Spinal cord (tissue), 10 donors: ENCODE measurements around the gene GSG1L. TPM values are rescaled to one million over a fixed set of nuclear protein-coding genes. Genes with fewer than 3 reads are reported as not detected.
A peak's percentile ranks its signal among the peaks of the same experiment; 100 is the strongest.

Experiments
- DNase-seq, 6 donors: peaks; one replicate each; pipeline versions ENCODE4 v3.0.0 to v3.0.0-alpha.2; 2013 to 2015; ENCODE audit warnings: low spot score in 6 of 6, low read depth in 4 of 6
- H3K27ac ChIP-seq: one replicate; pipeline ENCODE4 v1.5.1; 2013; ENCODE audit warnings: low read depth, low read length, control low read depth
- H3K27me3 ChIP-seq: one replicate; pipeline ENCODE4 v1.6.1; 2013; ENCODE audit warnings: low read length; ENCODE audit not compliant: control insufficient read depth, insufficient read depth
- H3K36me3 ChIP-seq: one replicate; pipeline ENCODE4 v1.6.1; 2013; ENCODE audit warnings: low read length; ENCODE audit not compliant: control insufficient read depth, insufficient read depth
- H3K4me1 ChIP-seq: one replicate; pipeline ENCODE4 v1.6.1; 2013; ENCODE audit warnings: low read length; ENCODE audit not compliant: control insufficient read depth, insufficient read depth
- H3K4me3 ChIP-seq: one replicate; pipeline ENCODE4 v1.5.1; 2013; ENCODE audit warnings: low read depth, low read length, control low read depth
- H3K9me3 ChIP-seq: one replicate; pipeline ENCODE4 v1.6.1; 2013; ENCODE audit warnings: low read length; ENCODE audit not compliant: control insufficient read depth, insufficient read depth
- WGBS: methylation state at CpG from one replicate; pipeline ENCODE4 v1.1.5; 2013; ENCODE audit warnings: missing lambda C conversion rate; ENCODE audit not compliant: insufficient coverage; 5-methylcytosine and 5-hydroxymethylcytosine counted together
- polyA plus RNA-seq, 2 donors: library from polyadenylated mRNA; unstranded; fragments of 120-200 nt; gene quantifications; one replicate each; pipeline ENCODE4 v1.2.1, GENCODE V29; 2013; ENCODE audit not compliant: insufficient read length in 2 of 2
- total RNA-seq, 2 donors: library from RNA; depleted of rRNA in 1 of 2; stranded (reverse); fragments of 120-200 nt in 1 of 2; fragments of >200 nt in 1 of 2; gene quantifications; one replicate each; pipeline versions ENCODE4 v1.2.3 to v1.2.4, GENCODE V29; 2013 to 2014
- donor health status: healthy.

GSG1L gene
- total and polyA plus RNA-seq, 4 donors: 7.5 to 26.1 (median 18.0) TPM

DNA sequence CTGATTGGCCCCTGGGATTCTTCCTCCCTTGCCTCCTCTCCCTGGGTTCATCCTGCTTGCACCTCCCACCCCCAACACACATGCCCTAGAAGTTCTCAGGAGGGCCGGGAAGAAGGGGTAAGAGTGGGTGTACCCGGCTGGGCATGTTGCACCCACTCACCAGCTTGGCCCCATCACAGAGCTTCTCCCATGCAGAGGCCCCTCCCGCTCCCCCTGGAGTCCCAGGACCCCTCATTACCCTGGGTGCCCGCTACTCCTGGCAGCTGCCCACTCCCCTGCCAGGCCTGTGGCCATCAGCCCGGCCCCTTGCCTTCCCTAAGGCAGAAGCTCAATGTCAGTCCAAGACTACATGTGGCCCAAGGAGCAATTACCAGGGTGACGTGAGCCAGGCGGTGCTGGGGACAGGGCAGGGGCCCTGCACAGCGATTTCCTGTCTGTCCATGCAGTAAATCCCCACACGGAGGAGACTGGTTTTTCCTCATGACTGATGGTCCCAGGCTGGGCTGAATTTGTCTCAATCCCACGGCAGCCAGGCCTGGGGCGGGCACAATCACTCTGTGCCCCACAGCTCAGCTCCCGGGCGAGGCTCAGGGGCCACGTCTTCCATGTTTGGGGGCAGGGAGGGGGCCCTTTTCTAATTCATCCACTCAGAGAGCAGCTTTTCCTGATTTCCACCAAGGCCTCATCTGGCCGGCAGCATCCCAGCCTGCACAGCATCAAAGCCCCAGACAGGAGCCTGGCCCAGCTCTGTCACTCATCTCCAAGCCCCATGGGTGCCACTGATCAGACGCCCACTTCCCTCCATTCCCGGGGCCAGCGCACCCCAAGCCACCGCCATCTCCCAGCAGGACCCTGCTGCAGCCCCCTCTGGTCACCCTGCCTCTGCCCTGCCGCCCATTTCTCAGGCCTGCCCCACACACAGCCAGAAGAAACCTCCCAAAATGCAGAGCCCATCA lies 278.9 kb downstream of the GSG1L start:
- no peak for DNase-seq
- Histone ChIP-seq H3K27me3 (no peaks in the 10 kb centered on the region), H3K4me3 (no peak overlapping the region), H3K36me3 (peaks cover 3% of the 10 kb centered on the region), H3K27ac (no peak overlapping the region), H3K9me3 (no peaks in the 10 kb centered on the region), H3K4me1 (peaks cover 45% of the 10 kb centered on the region)
- WGBS: 62% methylated on average over 15 of the region's 20 CpGs

- Histone ChIP-seq H3K36me3 (peaks cover 24% of the 10 kb centered on the region), H3K4me1 (peaks cover 66% of the 10 kb centered on the region), H3K27me3 (no peaks in the 10 kb centered on the region), H3K27ac (no peak overlapping the region), H3K4me3 (no peak overlapping the region), H3K9me3 (no peaks in the 10 kb centered on the region)
- 80% methylated on average over 14 of the region's 19 CpGs for WGBS
- DNase-seq: peak in 1 of 6 donors; percentile 12
Measured at GRCh38 chr16:27781981-27782880, 281.3 kb downstream of the GSG1L start.

- Histone ChIP-seq H3K36me3 (peaks cover 28% of the 10 kb centered on the region), H3K27ac (no peak overlapping the region), H3K9me3 (no peaks in the 10 kb centered on the region), H3K4me3 (no peak overlapping the region), H3K27me3 (no peaks in the 10 kb centered on the region), H3K4me1 (peaks cover 73% of the 10 kb centered on the region)
- 60% methylated on average over 5 of the region's 7 CpGs for WGBS
- no peak for DNase-seq
Measured at GRCh38 chr16:27781195-27781524, 282.4 kb downstream of the GSG1L start.

- DNase-seq: no peak
- peaks cover 33% of the 10 kb centered on the region for H3K36me3 ChIP-seq
- no peaks in the 10 kb centered on the region for H3K27me3 ChIP-seq
- no peak overlapping the region for H3K27ac ChIP-seq
- 53% methylated on average over 6 of the region's 8 CpGs for WGBS
- no peaks in the 10 kb centered on the region for H3K9me3 ChIP-seq
- H3K4me3 ChIP-seq: no peak overlapping the region
- H3K4me1 ChIP-seq: peaks cover 77% of the 10 kb centered on the region
Measured at GRCh38 chr16:27780468-27781194, 282.9 kb downstream of the GSG1L start.

- H3K27me3 ChIP-seq: no peaks in the 10 kb centered on the region
- H3K4me1 ChIP-seq: peaks cover 80% of the 10 kb centered on the region
- peak overlapping the region; percentile 35 for H3K27ac ChIP-seq
- H3K4me3 ChIP-seq: no peak overlapping the region
- DNase-seq: peak in 5 of 6 donors; percentile 46 to 94 (median 52)
- WGBS: 9% methylated on average over 15 of the region's 23 CpGs
- H3K9me3 ChIP-seq: no peaks in the 10 kb centered on the region
- H3K36me3 ChIP-seq: peaks cover 42% of the 10 kb centered on the region
Measured at GRCh38 chr16:27779641-27780164, 283.8 kb downstream of the GSG1L start.

DNA sequence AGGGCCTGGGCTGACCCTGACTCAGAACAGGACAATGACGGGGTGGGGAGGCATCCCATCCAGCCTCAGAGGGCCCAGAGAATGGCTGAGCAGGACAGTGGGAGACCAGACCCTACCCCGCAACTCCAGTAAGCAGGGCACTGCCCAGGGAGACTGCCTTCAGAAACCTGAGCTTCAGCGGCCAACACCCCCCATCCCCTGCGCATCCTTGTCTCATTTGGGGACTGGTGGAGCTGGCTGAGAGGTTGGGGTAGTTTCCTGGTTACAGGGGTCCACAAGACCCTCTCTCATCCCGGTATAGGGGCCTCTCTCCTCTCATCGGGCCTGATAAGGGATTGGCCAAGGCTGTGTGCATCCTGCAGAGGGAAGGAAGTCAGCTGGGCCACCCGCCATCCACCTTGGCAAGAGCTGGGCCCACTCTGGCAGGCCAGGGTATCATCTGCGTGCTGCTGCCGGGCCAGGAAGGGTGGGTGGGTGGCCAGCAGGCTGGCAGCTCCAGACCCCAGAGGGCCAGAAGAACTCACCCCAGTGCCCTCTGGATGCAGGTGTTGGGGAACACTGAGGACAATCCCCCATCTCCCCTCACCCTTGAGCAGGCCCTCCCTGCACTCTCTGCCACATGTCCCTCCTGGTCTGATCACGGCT lies 284.5 kb downstream of the GSG1L start:
- Histone ChIP-seq H3K4me3 (no peak overlapping the region), H3K27ac (peak overlapping the region; percentile 35), H3K4me1 (peaks cover 76% of the 10 kb centered on the region), H3K9me3 (no peaks in the 10 kb centered on the region), H3K36me3 (peaks cover 45% of the 10 kb centered on the region), H3K27me3 (no peaks in the 10 kb centered on the region)
- WGBS: 43% methylated on average over 6 of the region's 10 CpGs
- peak in 2 of 6 donors; percentile 50 to 67 for DNase-seq

DNA sequence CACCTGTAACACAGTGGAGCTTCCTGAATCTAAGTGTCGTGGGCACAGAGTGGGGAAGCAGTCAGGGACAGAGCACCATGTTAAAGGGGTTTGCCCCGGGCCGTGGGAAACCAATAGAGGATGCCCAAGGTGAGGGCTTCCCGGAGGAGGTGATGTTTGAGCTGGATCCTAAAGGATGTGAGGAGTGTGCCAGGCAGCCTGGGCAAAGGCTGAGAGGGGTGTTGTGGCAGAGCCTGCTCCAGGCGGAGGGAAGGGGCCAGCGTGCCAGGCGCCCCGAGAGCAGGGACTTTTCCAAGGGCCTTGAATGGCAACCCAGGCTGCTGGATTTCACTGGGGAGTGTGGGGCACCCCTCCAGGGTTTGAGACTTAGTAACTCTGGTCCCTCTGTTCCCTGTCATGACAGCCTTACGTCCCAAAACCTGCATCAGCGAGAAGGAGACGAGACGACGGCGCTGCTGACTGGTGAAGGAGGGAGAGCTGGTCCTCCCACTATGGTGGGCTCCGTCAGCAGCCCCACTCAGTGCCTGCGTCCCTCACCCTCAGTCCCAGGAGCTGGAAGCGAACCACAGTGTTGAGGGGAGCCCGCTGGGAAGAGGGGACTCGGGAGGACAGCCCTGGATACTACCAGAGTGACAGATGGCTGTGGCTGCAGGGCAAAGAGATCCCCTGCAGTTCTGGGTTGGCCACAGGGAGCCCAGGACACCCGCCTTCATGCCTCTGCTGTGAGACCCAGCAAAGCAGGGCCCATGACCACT lies 285.2 kb downstream of the GSG1L start:
- Histone ChIP-seq H3K4me3 (no peak overlapping the region), H3K4me1 (peaks cover 76% of the 10 kb centered on the region), H3K9me3 (no peaks in the 10 kb centered on the region), H3K27ac (no peak overlapping the region), H3K27me3 (no peaks in the 10 kb centered on the region), H3K36me3 (peaks cover 50% of the 10 kb centered on the region)
- 90% methylated on average over 18 of the region's 20 CpGs for WGBS
- no peak for DNase-seq

DNA sequence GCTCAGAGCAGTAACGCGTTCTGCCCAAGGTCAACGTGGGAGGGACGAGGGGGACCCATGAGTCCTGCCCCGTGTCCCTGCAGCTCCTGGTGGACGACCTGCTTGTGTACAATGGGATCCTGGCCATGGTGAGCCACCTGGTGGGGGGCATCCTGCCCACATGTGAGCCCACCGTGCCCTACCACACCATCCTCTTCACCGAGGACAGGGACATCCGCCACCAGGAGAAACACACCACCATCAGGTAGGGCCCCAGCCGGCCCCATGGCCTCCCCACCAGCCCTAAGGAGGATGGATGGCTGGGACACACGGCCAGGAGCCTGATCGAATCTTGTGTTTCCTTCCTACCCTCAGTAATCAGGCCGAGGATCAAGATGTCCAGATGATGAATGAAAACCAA lies 286.0 kb downstream of the GSG1L start:
- DNase-seq: no peak
- Histone ChIP-seq H3K4me3 (no peak overlapping the region), H3K27me3 (no peaks in the 10 kb centered on the region), H3K27ac (no peak overlapping the region), H3K4me1 (peaks cover 70% of the 10 kb centered on the region), H3K9me3 (no peaks in the 10 kb centered on the region), H3K36me3 (peaks cover 50% of the 10 kb centered on the region)
- 93% methylated on average over 8 of the region's 13 CpGs for WGBS
